Measurements from ENCODE around the gene FAIM2. TPM values are rescaled to one million over a fixed set of nuclear protein-coding genes. Genes with fewer than 3 reads are reported as not detected.
A peak's percentile ranks its signal among the peaks of the same experiment; 100 is the strongest.

FAIM2 gene
- polyA plus RNA-seq, 10 donors = 5.3 to 14.0 (median 7.7) TPM

GRCh38 chr12:49920915-49921286, 17.2 kb upstream of the FAIM2 start:
- no peak for DNase-seq

GRCh38 chr12:49920241-49920914, 16.7 kb upstream of the FAIM2 start:
- no peak for DNase-seq

- DNase-seq = no peak
Measured at GRCh38 chr12:49917788-49918173, 14.1 kb upstream of the FAIM2 start.

GRCh38 chr12:49917166-49917787, 13.6 kb upstream of the FAIM2 start:
- no peak for DNase-seq

- DNase-seq = no peak
Measured at GRCh38 chr12:49916129-49916919, 12.6 kb upstream of the FAIM2 start.

GRCh38 chr12:49912345-49913255, 8.9 kb upstream of the FAIM2 start:
- no peak for DNase-seq

- no peak for DNase-seq
Measured at GRCh38 chr12:49911213-49911605, 7.5 kb upstream of the FAIM2 start.

- no peak for DNase-seq
Measured at GRCh38 chr12:49910331-49911212, 6.9 kb upstream of the FAIM2 start.

- no peak for DNase-seq
Measured at GRCh38 chr12:49909826-49910225, 6.1 kb upstream of the FAIM2 start.

- no peak for DNase-seq
Measured at GRCh38 chr12:49909356-49909755, 5.7 kb upstream of the FAIM2 start.

- DNase-seq = no peak
Measured at GRCh38 chr12:49907352-49907751, 3.7 kb upstream of the FAIM2 start.

- no peak for DNase-seq
Measured at GRCh38 chr12:49905718-49906314, 2.1 kb upstream of the FAIM2 start.

- no peak for DNase-seq
Measured at GRCh38 chr12:49904601-49905000, 901 bp upstream of the FAIM2 start.

GRCh38 chr12:49903351-49903699, 375 bp downstream of the FAIM2 start:
- no peak for DNase-seq

- DNase-seq = peak in 2 of 3 donors; percentile 31 to 65
Measured at GRCh38 chr12:49902399-49903350, 1.0 kb downstream of the FAIM2 start.

- DNase-seq = no peak
Measured at GRCh38 chr12:49901986-49902385, 1.7 kb downstream of the FAIM2 start.

- no peak for DNase-seq
Measured at GRCh38 chr12:49901026-49901425, 2.7 kb downstream of the FAIM2 start.

GRCh38 chr12:49900371-49900770, 3.3 kb downstream of the FAIM2 start:
- DNase-seq = no peak

- DNase-seq = no peak
Measured at GRCh38 chr12:49899921-49900320, 3.8 kb downstream of the FAIM2 start.

All from muscle of back (tissue), 11 donors.